Skeletal muscle tissue (tissue), 4 donors: Measurements from ENCODE around the gene PSMD1. TPM values are rescaled to one million over a fixed set of nuclear protein-coding genes. Genes with fewer than 3 reads are reported as not detected.
"Not testable (repeated sequence)": the region's sequence is repeated elsewhere in the genome, so short reads cannot be mapped to it uniquely, and the experiment has no call there.

ENCODE experiments used
- H3K27ac ChIP-seq: one replicate; pipeline ENCODE4 v1.7.0; 2013; ENCODE audit warnings: mild to moderate bottlenecking, low read depth, low read length, inconsistent platforms
- H3K27me3 ChIP-seq, 3 donors: one replicate each; pipeline ENCODE4 v1.7.0; 2013; ENCODE audit warnings: low read length in 3 of 3; ENCODE audit not compliant: control insufficient read depth in 3 of 3, insufficient read depth in 3 of 3
- H3K36me3 ChIP-seq, 3 donors: one replicate each; pipeline ENCODE4 v1.7.0; 2013; ENCODE audit warnings: low read length in 3 of 3; ENCODE audit not compliant: control insufficient read depth in 3 of 3, insufficient read depth in 3 of 3
- H3K4me1 ChIP-seq, 3 donors: one replicate each; pipeline ENCODE4 v1.7.0; 2013; ENCODE audit warnings: low read length in 3 of 3, mild to moderate bottlenecking in 3 of 3; ENCODE audit not compliant: control insufficient read depth in 3 of 3, insufficient read depth in 3 of 3
- H3K4me3 ChIP-seq, 3 donors: one replicate each; pipeline ENCODE4 v1.7.0; 2013; ENCODE audit warnings: low read length in 3 of 3
- H3K9ac ChIP-seq, 3 donors: one replicate each; pipeline ENCODE4 v1.7.0; 2013; ENCODE audit warnings: low read length in 3 of 3, mild to moderate bottlenecking in 3 of 3, moderate library complexity in 2 of 3, low read depth in 1 of 3
- H3K9me3 ChIP-seq, 3 donors: one replicate each; pipeline ENCODE4 v1.7.0; 2013; ENCODE audit warnings: low read length in 3 of 3; ENCODE audit not compliant: control insufficient read depth in 3 of 3
- total RNA-seq: library from RNA; depleted of rRNA; stranded (reverse); fragments of >200 nt; gene quantifications from one replicate; pipeline ENCODE4 v1.2.3, GENCODE V29; 2014
- donor health status: Osteomylitis.

PSMD1 gene
- total RNA-seq, 1 donor from 2014 or later, result 85.1 TPM

DNA sequence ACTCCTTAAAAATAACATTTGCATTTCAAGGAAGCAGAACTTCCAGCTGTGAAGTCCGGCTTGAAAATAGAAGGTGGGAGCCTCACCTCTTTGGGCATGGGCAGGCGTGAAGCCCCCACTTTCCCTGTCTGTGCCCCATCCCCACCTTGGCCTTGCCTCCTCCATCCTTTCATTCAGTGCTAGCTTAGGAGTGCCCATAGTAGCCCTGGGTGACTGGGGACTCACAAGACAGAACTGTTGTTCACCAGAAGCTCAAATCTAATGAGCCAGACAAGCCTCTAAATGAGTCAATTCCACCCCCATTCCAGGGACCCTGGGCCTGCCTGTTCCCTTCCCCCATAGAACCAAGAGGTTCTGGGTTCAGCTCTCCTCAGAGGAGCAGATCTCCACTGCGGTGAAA is 40.7 kb upstream of the PSMD1 start:
- Histone ChIP-seq H3K9ac (no peak overlapping the region), H3K9me3 (no peaks in the 10 kb centered on the region), H3K27ac (no peak overlapping the region), H3K27me3 (peaks cover 4 to 33% (median 17%) of the 10 kb centered on the region in 3 donors), H3K4me3 (no peak overlapping the region), H3K4me1 (no peaks in the 10 kb centered on the region), H3K36me3 (no peaks in the 10 kb centered on the region)

DNA sequence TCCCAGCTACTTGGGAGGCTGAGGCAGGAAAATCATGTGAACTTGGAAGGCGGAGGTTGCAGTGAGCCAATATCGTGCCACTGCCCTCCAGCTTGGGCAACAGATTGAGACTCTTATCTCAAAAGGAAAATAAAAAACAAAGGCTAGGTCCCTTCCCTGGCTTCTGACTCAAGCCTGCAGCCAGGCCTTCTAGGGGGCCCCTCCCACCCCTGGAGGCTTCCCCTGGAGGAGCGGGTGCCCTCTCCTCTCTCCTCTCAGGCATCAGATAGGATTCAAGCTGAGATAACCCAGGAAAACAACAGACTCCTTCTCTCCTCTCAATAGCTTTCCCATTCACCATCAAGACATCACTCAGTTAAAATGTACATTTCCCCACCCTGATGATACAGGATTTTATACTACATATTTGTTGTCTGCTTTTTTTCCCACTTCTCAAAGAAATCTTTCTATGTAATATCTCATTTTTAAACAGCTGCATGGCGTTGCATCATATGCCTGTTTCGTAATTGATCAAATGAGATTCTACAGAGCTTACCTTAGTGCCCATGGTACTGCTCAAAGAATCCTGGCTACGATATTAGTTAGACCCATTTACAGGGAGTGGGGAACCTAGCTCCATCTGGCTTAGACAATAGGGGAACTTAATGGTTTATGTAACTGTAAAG is 40.0 kb upstream of the PSMD1 start:
- Histone ChIP-seq H3K27me3 (peaks cover 4 to 33% (median 15%) of the 10 kb centered on the region in 3 donors), H3K36me3 (no peaks in the 10 kb centered on the region), H3K4me3 (no peak overlapping the region), H3K4me1 (no peaks in the 10 kb centered on the region), H3K9me3 (no peaks in the 10 kb centered on the region), H3K9ac (no peak overlapping the region), H3K27ac (no peak overlapping the region)

DNA sequence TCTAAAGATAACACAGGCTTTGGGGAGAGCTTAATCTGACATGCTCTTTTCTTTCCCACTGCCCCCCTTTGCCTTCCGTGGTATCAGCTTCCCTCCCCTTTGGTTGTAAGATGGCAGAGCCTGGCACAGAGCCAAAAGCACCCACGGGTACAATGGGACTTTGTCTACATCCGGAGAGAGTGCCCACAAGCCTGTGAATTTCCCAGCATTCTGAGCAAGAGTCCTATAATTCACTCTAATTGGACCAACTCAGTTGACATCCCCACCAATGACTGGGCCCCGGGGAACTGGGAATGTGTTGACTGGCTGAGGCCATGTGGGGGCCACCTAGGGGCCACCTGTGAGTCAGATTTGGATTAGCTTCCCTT is 39.5 kb upstream of the PSMD1 start:
- Histone ChIP-seq H3K9ac (no peak overlapping the region), H3K36me3 (no peaks in the 10 kb centered on the region), H3K4me3 (no peak overlapping the region), H3K27me3 (peaks cover 4 to 31% (median 13%) of the 10 kb centered on the region in 3 donors), H3K9me3 (no peaks in the 10 kb centered on the region), H3K4me1 (no peaks in the 10 kb centered on the region), H3K27ac (no peak overlapping the region)

GRCh38 chr2:231018184-231018583 is 38.5 kb upstream of the PSMD1 start:
- no peak overlapping the region for H3K27ac ChIP-seq
- no peak overlapping the region for H3K4me3 ChIP-seq
- no peaks in the 10 kb centered on the region for H3K36me3 ChIP-seq
- no peaks in the 10 kb centered on the region for H3K9me3 ChIP-seq
- no peak overlapping the region for H3K9ac ChIP-seq
- H3K27me3 ChIP-seq, result peaks cover 4 to 23% (median 13%) of the 10 kb centered on the region in 3 donors
- H3K4me1 ChIP-seq, result no peaks in the 10 kb centered on the region

DNA sequence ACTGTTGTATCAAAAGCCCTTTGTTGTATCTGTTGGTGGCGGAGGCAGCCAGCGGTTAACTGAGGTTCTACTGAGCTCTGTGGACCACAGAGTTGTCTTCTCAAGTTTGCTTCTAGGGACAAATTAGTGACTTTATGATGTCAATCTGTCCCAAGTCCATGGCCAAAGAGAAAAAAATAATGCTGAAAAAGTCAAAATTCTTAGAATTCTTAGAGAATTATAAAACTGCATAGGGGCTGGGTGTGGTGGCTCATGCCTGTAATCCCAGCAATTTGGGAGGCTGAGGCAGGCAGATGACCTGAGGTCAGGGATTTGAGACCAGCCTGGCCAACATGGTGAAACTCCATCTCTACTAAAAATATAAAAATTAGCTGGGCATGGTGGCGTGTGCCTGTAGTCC is 31.6 kb upstream of the PSMD1 start:
- not testable (repeated sequence) for H3K27me3 ChIP-seq, H3K4me1 ChIP-seq, H3K4me3 ChIP-seq, H3K9ac ChIP-seq, H3K27ac ChIP-seq, H3K36me3 ChIP-seq, H3K9me3 ChIP-seq

DNA sequence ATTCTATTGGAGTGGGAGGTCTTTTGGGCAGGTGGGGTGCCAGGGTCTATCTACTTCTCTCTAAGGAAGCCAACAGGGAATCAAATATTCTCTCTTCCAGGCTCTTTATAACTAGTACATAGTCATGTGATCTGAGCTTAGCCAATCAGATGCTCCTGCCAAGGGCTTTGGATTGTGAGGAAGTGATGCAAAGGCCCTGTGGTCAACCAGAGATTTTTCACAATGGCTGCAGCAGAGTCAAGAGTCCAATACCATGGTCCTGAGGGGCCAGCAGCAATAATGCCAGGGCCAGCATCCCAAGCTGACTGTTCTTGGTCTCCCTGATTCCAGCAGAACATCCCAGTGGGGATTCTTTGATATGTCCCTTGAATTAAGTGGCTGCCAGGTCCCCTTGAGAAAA is 27.8 kb upstream of the PSMD1 start:
- no peak overlapping the region for H3K4me3 ChIP-seq
- H3K4me1 ChIP-seq, result no peaks in the 10 kb centered on the region
- H3K27ac ChIP-seq, result no peak overlapping the region
- H3K27me3 ChIP-seq, result peaks cover 3 to 8% (median 3%) of the 10 kb centered on the region in 3 donors
- no peaks in the 10 kb centered on the region for H3K36me3 ChIP-seq
- peaks cover 0 to 3% (median 0%) of the 10 kb centered on the region in 3 donors for H3K9me3 ChIP-seq
- no peak overlapping the region for H3K9ac ChIP-seq

DNA sequence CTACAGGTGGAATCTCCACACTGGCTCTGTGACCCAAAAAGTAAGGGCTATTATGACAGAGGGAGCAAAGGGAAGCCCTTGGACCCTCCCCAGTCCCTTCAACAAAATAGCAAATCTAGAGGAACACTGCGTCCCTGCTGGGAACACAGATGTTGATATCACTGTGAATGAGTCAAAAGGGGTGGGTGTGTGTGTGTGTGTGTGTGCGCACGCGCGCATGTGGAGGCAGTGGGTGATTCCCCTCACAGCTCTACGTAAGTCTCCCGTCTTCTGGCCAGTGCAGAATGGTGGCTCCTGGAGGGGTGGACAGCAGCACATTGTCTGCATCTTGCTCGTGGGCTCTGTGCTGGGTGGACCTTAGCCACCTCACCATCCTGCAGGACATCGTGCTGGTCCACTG is 27.1 kb upstream of the PSMD1 start:
- no peak overlapping the region for H3K27ac ChIP-seq
- H3K4me1 ChIP-seq, result no peaks in the 10 kb centered on the region
- no peak overlapping the region for H3K9ac ChIP-seq
- H3K4me3 ChIP-seq, result no peak overlapping the region
- H3K27me3 ChIP-seq, result peaks cover 5 to 8% (median 5%) of the 10 kb centered on the region in 3 donors
- no peaks in the 10 kb centered on the region for H3K36me3 ChIP-seq
- H3K9me3 ChIP-seq, result peaks cover 0 to 3% (median 0%) of the 10 kb centered on the region in 3 donors

DNA sequence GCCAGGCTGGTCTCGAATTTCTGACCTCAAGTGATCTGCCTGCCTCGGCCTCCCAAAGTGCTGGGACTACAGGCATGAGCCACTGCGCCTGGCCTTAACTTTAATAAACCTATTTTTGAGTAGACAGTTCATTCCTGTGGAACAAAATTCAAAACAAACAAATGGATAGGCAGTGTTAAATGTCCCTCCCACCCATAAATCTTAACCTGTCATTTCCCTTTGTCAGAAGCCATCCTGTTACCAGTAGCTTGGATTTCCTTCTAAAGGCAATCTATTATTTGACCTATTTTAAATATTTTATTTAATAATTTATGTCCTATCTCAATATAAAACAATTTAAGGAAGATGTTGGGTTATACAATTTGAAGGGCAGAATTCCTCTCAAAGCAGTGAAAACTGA is 25.9 kb upstream of the PSMD1 start:
- H3K4me1 ChIP-seq, result no peaks in the 10 kb centered on the region
- no peak overlapping the region for H3K27ac ChIP-seq
- H3K27me3 ChIP-seq, result peaks cover 5 to 9% (median 6%) of the 10 kb centered on the region in 3 donors
- no peaks in the 10 kb centered on the region for H3K36me3 ChIP-seq
- H3K4me3 ChIP-seq, result no peak overlapping the region
- H3K9ac ChIP-seq, result no peak overlapping the region
- H3K9me3 ChIP-seq, result peaks cover 0 to 3% (median 0%) of the 10 kb centered on the region in 3 donors

- Histone ChIP-seq H3K4me1 (no peaks in the 10 kb centered on the region), H3K9ac (no peak overlapping the region), H3K27me3 (peaks cover 16 to 20% (median 19%) of the 10 kb centered on the region in 3 donors), H3K9me3 (peaks cover 0 to 3% (median 0%) of the 10 kb centered on the region in 3 donors), H3K4me3 (no peak overlapping the region), H3K36me3 (no peaks in the 10 kb centered on the region), H3K27ac (no peak overlapping the region)
These were observed 24.0 kb upstream of the PSMD1 start for GRCh38 chr2:231032575-231033140.
